ENCODE data around the gene XPO1.

XPO1 gene

GRCh38 chr2:61530749-61531148 is 7.4 kb downstream of the XPO1 start:
- Histone ChIP-seq H4K20me1 (ENCODE audit: control insufficient read depth, insufficient read depth, low read depth, low read length) (peaks cover 56% of the 10 kb centered on the region), H3F3A (ENCODE audit: control insufficient read depth, insufficient read depth) (peaks cover 12% of the 10 kb centered on the region), H3K4me1 (ENCODE audit: control insufficient read depth, low read length) (peaks cover 45% of the 10 kb centered on the region), H3K79me2 (ENCODE audit: control insufficient read depth, low read length) (peaks cover 100% of the 10 kb centered on the region), H3K36me3 (ENCODE audit: control insufficient read depth, low read length) (peaks cover 93% of the 10 kb centered on the region), H3K27ac (ENCODE audit: low read depth, low read length) (no peak overlapping the region), H3K27me3 (ENCODE audit: control insufficient read depth, low read length) (no peaks in the 10 kb centered on the region), H3K9me2 (replicated peaks; ENCODE audit: control insufficient read depth, low read length) (no peaks in the 10 kb centered on the region), H3K4me2 (ENCODE audit: low read length) (no peak overlapping the region), H3K4me3 (ENCODE audit: low read length) (no peak overlapping the region), H3K9me3 (ENCODE audit: control insufficient read depth, insufficient read depth, low read length) (no peaks in the 10 kb centered on the region)
- TF ChIP-seq CTCF (IDR thresholded peaks at IDR 0.05; ENCODE audit: low read depth, low read length, poor library complexity, severe bottlenecking) (no peak), EZH2phosphoT487 (IDR thresholded peaks at IDR 0.05; ENCODE audit: borderline replicate concordance, low read length) (no peak)

- no peaks in the 10 kb centered on the region for H3K27me3 ChIP-seq (ENCODE audit: control insufficient read depth, low read length)
- H3K4me1 ChIP-seq (ENCODE audit: control insufficient read depth, low read length) = peaks cover 40% of the 10 kb centered on the region
- H3K27ac ChIP-seq (ENCODE audit: low read depth, low read length) = no peak overlapping the region
- TF ChIP-seq EZH2phosphoT487 (IDR thresholded peaks at IDR 0.05; ENCODE audit: borderline replicate concordance, low read length) = no peak
- no peak for TF ChIP-seq CTCF (IDR thresholded peaks at IDR 0.05; ENCODE audit: low read depth, low read length, poor library complexity, severe bottlenecking)
- H3K79me2 ChIP-seq (ENCODE audit: control insufficient read depth, low read length) = peaks cover 100% of the 10 kb centered on the region
- H4K20me1 ChIP-seq (ENCODE audit: control insufficient read depth, insufficient read depth, low read depth, low read length) = peaks cover 54% of the 10 kb centered on the region
- no peaks in the 10 kb centered on the region for H3K9me2 ChIP-seq (replicated peaks; ENCODE audit: control insufficient read depth, low read length)
- H3F3A ChIP-seq (ENCODE audit: control insufficient read depth, insufficient read depth) = peaks cover 15% of the 10 kb centered on the region
- H3K9me3 ChIP-seq (ENCODE audit: control insufficient read depth, insufficient read depth, low read length) = no peaks in the 10 kb centered on the region
- no peak overlapping the region for H3K4me3 ChIP-seq (ENCODE audit: low read length)
- H3K36me3 ChIP-seq (ENCODE audit: control insufficient read depth, low read length) = peaks cover 93% of the 10 kb centered on the region
- H3K4me2 ChIP-seq (ENCODE audit: low read length) = no peak overlapping the region
Measured at GRCh38 chr2:61529944-61530735, 8.0 kb downstream of the XPO1 start.

- H3K79me2 ChIP-seq (ENCODE audit: control insufficient read depth, low read length) = peaks cover 99% of the 10 kb centered on the region
- no peak overlapping the region for H3K4me2 ChIP-seq (ENCODE audit: low read length)
- no peak overlapping the region for H3K27ac ChIP-seq (ENCODE audit: low read depth, low read length)
- no peaks in the 10 kb centered on the region for H3K9me3 ChIP-seq (ENCODE audit: control insufficient read depth, insufficient read depth, low read length)
- no peaks in the 10 kb centered on the region for H3K27me3 ChIP-seq (ENCODE audit: control insufficient read depth, low read length)
- TF ChIP-seq CTCF (IDR thresholded peaks at IDR 0.05; ENCODE audit: low read depth, low read length, poor library complexity, severe bottlenecking) (no peak), EZH2phosphoT487 (IDR thresholded peaks at IDR 0.05; ENCODE audit: borderline replicate concordance, low read length) (no peak)
- H3K9me2 ChIP-seq (replicated peaks; ENCODE audit: control insufficient read depth, low read length) = no peaks in the 10 kb centered on the region
- peaks cover 18% of the 10 kb centered on the region; the same call in 1 of the 2 replicates for H4K20me1 ChIP-seq (ENCODE audit: control insufficient read depth, insufficient read depth, low read depth, low read length)
- H3F3A ChIP-seq (ENCODE audit: control insufficient read depth, insufficient read depth) = peaks cover 21% of the 10 kb centered on the region
- no peaks in the 10 kb centered on the region for H3K4me1 ChIP-seq (ENCODE audit: control insufficient read depth, low read length)
- H3K36me3 ChIP-seq (ENCODE audit: control insufficient read depth, low read length) = peaks cover 95% of the 10 kb centered on the region
- no peak overlapping the region for H3K4me3 ChIP-seq (ENCODE audit: low read length)
Measured at GRCh38 chr2:61520261-61520660, 17.9 kb downstream of the XPO1 start.
